Stimulated activated CD8-positive, alpha-beta memory T cell treated with anti-CD3 and anti-CD28 coated beads, Interleukin-12 subunit alpha, Interleukin-12 subunit beta, amount 100 ng/mL, for 4 hours (primary cell): ENCODE measurements around the gene GET4.
"Not testable (repeated sequence)": the region's sequence is repeated elsewhere in the genome, so short reads cannot be mapped to it uniquely, and the experiment has no call there.

Experiments
- DNase-seq: peaks from one replicate; pipeline ENCODE4 v3.0.0-alpha.2; 2020; ENCODE audit warnings: low read depth

Gene GET4

DNA sequence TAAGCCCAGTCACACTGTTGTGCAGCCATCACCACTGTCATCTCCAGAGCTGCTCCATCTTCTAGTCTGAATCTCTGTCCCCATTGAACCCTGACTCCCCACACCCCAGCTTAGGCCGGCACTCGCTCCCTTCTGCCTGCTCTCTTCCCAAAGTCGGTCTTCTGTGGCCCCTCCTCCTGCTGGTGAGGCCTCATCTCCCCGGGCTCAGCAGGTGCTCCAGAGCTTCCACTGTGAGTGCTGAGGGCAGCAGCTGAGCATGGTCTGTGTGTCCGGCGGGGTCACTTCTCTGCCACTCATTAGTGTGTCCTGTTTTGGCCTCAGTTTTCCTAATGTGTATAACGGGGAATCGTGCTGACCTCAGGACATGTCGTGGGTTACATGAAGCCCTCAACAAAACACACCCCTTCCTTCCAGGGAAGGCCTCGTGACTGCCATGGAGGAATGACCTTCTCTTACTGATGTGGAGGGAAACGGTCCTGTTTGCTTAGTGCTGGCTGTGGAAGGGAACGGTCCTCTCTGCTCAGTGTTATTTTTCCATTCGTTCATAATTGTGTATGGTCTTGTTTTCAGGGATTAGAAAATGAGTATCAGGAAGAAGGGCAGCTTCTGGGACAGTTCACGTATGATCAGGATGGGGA, 4.3 kb upstream of the GET4 start:
- DNase-seq: no peak

DNA sequence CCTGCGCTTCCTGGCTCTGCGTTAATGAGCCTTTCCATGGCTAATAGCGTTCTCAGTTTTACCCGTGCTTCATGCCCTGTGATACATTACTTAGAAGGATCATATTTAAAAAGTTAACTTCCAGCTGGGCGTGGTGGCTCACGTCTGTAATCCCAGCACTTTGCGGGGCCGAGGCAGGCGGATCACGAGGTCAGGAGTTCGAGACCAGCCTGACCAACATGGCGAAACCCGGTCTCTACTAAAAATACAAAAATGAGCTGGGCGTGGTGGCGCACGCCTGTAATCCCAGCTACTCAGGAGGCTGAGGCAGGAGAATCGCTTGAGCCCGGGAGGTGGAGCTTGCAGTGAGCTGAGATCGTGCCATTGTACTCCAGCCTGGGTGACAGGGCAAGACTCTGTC, 3.7 kb upstream of the GET4 start:
- DNase-seq: not testable (repeated sequence)

DNA sequence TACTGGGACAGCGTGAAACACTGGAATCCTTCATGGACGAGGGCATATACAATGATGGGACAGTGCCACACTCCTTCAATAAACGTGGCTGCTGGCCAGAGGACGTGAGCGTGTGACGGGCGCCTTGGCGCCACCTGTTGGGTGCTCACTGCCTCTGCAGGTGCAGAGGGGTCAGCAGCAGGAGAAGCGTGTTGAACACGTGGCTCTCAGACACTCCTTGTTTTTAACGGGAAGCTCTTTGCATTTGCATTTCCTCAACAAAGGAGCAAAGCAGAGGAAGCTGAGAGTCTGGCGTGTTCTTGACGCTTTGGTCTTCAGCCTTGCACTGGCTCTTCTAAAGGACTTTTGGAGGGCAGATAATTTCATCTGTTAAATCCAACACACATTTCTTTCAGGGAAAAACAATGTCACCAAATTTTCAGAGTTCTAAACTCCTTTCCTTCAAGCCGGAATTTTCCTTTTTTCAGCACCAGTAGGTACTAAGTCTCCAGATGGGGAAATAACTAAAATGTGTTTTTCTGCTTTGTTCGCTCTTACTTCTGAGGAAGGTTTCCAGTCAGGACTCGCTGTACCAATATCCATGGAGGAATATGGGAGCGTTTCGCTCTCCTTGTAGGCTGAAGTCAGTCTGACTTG, 2.9 kb upstream of the GET4 start:
- peak; percentile 50 for DNase-seq

DNA sequence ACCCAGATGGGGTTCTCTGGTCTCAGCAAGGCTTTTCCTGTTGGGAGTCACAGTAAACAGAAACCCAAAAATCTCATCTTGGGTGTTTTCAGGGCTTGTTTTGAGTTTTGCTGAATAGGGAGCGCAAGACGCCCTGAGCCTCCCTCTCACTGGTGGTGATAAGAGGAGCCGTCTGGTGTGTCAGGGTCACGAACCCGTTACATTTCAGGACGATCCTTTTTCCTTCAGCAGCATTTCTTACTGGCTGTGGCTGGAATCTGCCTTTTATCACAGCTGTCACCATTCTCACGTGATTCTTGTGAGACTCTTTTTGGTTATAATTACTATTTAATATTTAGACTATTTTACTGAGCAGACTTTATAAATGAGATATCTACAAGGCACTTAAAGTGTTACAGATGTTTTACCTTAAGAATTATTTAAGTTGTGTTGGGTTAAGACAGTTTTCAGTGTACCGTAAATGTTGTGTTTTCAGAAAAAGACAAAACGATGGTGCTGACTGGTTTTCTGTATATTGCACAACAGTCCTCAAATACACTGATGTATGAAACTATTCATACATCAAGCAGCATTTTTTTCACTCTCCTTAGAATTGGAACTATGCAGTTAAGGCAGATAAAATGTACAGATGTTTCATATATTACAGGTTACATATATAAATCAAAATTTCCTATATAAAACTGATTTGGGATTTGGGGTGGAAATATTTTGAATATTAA, 2.2 kb upstream of the GET4 start:
- DNase-seq: no peak

DNA sequence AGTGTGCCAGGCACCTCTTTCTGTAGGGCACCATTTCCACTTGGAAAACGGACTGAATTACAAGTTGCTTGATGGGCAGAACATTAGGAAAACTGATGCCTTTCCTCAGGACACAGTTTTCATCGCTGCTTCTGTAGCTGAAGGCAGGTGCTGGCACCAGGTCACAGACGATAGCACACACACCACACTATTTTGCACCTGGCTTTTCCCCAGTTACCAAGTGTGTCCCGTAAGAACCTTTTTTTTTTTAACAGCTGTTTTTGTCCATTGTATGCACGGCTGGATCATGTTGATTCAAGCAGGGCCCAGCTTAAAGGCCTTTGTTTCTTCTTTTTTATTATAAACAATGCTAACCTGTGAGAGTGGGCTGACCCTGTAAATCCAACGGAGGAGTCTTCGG, 1.3 kb upstream of the GET4 start:
- DNase-seq: no peak

DNA sequence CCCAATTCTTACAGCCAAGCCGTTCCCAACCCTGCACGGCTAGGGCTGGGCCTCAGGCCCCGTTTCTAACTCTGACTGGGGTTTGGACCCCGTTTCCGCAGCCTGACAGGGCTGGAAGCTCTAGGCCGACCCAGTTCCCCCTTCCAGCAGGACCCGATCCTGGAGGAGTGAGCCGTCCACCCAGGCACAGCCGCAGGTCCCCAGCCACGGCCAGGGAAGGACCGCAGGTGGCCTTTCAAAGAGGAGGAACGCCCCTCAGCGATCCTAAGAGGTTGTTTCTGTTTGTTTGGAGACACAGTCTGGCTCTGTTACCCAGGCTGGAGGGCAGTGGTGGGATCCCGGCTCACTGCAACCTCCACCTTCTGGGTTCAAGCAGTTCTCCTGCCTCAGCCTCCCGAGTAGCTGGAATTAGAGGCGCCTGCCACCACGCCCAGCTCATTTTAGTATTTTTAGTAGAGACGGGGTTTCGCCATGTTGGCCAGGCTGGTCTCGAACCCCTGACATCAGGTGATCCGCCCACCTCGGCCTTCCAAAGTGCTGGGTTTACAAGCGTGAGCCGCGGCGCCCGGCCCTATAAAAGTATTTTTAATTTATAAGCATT, 778 bp upstream of the GET4 start:
- DNase-seq: no peak

DNA sequence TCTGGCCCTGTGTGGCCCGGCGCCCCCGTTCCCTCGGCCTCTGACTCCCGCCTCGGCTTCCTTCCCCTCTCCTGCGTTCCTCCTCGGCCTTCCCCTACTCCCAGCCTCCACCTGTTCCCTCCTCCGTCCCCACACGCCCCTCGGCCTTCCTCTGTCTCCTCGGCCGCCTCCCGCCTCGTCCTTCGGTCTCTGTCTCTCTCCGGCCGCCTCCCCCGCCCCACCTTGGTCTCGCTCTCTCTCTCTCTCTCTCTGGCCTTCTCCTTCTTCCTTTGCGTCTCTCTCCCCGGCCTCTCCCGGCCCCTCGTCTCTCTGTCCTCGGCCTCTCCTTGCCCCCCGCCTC, 588 bp downstream of the GET4 start:
- DNase-seq: no peak

DNA sequence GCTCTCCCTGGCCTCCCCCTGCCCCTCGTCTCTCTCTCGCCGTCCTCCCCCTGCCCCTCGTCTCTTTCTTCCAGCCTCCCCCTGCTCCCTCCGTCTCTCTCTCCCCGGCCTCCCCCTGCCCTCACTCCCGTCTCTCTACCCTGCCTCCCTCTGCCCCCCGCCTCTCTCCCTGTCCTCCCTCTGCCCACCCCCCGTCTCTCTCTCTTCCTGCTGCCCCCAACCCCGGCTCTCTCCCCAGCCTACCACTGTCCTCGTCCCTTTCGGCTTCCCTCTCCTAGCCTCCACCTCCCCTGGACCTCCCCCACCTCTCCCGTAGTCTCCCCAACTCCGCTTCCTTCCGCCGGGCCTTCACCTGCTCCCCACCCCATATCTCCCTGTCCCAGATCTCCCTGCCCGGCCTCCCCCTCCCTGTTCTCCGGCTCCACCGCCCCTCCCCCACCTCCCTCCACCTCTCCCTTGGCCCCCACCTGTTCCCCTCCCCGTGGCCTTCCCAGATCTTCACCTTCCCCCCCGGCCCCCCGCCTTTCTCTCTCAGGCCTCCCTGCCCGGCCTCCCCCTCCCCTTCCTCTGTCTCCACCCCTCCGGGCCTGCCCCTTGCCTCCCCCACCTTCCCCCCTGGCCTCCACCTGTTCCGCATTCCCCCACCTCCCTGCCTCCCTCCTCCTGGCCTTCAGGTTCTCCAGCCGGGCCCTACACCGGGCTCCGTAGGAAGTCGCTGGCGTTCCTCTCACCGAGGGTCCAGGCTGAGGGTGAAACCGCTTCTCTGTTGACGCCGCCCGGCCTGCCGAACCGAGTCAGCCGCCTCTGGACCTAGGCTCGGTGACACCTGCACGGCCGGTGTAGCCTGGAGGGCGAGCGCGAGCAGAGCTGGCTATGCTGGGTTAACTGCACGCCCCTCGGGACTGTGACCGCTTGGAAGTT, 1.2 kb downstream of the GET4 start:
- no peak for DNase-seq

DNA sequence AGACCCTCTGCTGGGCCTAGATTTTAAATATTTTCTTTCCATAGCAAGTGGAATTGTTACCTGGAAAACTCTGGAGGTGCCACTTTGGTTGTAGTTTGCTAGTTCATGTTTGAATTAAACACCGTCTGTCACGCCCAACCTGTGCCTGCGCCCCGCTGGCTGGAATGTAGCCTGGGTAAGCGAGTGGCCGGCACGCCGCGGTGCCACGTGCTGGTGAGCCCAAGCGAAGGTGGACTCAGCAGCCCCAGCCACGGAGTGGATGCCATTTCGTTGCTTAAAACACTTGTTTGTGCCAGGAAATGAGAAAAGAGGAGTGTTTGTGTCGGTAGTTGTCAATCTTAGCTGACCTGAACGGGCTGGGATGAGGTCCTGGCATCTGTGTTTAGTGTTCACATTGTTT, 2.7 kb downstream of the GET4 start:
- no peak for DNase-seq

DNA sequence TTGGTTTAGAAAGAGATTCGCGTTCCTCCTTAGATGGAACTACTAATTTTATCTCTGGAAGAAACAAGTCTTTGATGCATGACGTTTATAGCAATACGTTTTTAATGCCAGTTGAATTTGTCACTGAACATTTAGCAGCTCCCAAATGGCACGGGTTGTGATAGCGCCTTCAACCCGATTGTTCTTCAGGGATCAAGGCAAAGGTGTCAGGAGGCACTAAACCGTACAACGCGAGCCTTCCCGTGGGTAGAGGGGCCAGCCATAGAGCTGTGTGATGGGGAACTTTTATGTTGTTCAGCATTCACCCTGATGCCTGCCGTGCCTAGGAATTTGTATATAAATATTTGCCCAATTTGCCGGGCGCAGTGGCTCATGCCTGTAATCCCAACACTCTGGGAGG, 3.4 kb downstream of the GET4 start:
- no peak for DNase-seq

DNA sequence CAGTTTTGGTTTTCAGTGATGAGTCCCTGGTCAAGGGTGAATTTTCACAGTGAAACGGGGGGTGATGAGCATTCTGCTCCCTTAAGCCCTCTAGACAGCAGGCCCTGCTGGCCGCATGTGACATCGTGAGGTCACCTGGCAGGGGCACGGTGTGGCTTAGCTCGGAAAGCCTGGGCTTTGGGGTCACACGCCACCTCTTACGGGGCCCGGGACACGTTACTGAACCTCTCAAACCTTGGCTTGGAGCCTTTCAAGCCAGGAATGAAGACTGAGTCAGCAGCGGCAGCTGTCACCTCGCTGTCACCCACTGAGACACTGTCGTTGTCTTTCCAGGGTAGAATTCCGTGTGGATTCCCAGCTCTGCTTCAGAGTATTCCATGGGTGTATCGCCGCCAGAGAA, 4.1 kb downstream of the GET4 start:
- no peak for DNase-seq

DNA sequence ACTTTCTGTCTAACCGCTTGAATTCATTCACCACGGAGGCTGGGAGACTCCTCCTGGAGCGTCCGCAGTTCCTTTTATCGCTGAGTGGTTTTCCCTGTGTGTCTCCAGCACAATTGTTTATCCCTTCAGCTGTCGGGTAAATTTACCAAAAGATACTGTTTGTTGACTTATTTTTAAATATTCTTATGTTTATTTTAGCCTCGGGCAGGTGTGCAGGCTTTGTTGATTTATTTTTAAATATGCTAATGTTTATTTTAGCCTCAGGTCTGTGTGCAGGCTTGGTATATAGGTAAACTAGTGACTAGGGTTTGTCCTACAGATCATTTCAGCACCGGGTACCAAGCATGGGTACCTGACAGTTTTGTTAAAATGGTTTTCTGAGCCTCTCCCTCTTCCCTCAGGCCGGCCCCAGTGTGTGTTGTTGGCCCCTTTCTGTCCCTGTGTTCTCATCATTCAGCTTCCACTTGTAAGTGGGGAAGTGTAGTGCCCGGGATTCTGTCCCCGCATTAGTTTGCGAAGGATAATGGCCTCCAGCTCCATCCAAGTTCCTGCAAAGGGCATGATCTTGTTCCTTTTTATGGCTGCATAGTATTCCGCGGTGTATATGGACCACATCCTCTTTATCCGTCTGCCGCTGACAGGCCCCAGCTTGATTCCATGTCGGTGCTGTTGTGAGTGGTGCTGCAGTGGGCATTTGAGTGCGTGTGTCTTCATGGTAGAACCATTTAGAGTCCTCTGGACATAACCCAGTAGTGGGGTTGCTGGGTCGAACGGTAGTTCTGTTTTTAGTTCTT, 5.3 kb downstream of the GET4 start:
- no peak for DNase-seq

DNA sequence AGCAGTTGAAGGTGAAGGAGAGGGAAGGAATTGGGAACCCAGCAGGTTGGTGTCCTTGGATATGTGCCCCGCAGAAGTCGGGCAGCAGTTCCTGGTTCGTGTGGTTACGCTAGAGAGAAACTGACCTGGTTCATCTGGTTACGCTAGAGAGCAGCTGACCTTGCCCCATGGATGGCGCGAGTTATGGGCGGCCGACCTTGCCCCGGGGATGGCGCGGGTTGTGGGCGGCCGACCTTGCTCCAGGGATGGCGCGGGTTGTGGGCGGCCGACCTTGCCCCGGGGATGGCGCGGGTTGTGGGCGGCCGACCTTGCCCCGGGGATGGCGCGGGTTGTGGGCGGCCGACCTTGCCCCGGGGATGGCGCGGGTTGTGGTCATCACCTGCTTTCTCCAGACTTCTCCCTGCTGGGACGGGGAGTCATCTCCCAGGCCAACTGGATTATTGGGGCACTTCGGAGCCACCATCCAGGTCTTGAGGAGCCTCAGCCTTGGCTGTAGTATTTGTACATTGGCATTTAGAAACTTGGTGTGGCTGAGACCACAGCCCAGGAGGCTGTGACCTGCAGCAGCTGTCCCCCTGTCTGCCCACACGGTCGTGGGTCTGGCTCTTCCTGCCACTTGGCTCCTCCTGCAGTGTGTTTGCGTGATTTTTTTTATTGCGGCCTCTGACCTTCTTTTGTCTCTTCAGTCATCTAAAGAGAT, 6.1 kb downstream of the GET4 start:
- no peak for DNase-seq

DNA sequence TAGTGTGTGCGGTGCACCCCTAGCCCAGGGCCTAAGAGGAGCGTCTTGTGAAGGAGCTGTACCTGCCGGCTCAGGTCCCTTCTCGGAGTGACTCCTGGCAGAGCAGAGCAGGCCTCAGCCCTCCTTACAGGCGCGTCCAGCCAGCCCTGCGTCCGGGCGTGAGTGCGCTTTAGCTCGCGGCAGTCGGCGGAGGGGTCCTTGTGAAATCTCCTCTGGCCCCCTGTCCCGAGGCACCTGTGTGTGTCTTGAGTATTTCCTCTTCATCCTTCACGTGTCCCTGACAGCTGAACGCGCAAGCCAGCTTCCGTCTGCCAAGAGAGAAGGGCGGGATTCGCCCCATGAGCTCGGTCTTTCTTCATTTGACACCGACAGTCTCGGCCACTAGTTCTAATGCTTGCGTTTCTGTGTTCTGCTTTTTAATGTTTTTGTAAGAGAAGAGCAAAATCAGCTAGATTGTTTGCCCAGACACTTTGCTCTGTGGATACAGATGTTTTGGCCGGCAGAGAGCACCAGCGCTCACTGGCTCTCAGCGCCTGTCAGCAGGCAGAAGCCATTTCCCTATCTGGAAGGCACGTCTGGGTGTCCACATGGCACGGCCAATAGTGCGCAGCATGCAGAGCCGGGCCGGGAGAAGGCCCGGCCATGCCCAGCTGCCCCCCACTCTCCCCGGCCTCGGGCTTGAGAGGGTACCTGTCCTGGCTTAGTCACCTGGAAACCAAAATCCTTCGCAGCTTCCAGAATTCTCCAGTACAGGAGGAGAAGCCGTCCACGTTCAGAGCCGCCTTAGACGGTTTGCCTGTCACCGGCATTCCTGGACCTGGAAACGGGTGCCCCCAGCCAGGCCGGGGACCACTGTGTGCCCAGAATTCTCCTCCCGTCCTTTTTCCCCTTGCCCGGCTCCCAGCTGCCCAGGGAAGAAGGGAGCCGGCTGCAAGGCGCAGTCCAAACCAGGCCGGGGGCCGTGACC, 7.0 kb downstream of the GET4 start:
- no peak for DNase-seq

DNA sequence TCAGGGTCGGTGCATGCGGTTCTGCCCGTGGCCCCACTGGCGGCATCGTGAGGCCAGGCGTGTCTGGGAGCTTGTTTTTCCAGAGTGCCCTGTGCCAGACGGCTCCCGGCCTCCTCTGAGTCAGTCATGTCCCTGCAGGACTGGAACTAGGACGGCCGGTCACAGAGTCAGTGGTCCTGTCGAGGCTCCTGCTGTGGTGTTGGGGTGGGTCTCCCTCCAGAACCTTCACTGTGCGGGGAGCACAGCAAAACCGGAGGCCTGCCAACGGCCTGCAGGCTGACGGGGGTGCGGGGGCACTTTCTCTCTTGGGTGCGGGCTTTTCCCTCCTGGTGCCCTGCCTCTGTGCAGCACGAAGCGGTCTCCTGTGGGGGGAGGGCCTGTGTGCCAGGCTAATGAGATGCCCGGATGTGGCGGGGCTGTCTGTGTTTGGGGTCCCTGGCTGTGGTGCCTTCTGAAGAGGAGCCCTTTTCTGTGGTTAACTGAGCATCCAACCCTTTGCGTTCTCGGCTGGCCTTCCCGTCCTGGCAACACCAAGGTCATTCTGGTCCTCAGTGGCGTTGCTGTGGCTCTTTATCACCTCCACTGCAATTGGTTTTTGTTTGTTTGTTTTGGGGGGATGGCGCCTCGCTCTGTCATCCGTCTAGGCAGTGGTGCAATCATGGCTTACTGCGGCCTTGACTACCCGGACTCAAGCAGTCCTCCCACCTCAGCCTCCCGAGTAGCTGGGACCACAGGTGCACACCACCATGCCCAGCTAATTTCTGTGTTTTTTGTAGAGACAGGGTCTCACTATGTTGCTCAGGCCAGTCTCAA, 8.0 kb downstream of the GET4 start:
- no peak for DNase-seq

DNA sequence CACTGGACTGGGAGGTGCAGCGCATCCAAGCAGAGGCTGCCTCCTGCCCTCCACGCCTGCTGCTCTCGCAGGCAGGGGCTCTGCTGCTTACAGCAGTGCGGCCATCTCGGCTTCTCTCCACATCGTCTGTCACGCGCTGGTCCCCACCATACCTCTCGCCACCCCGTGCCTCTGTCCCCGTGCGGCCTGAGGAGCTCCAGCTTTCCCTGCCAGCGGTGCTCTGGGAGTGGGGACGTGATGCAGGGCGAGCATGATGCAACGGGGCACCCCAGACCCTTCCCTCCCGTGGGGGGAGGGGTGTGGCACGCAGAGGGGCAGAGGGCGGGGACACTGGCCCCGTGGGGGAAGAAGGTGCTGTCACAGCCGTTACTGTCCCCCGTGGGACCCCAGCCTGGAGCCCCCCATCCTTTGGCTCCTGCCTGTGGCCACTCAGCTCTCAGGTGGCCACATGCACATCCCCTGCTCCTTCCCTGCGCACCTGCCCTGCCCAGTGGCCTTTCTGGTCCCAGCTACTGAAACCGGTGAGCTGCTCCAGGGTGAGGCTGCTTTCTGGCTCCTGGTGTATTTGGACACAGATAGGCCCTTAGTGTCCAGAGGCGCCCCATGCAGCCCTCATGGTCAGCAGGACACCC, 9.0 kb downstream of the GET4 start:
- no peak for DNase-seq

DNA sequence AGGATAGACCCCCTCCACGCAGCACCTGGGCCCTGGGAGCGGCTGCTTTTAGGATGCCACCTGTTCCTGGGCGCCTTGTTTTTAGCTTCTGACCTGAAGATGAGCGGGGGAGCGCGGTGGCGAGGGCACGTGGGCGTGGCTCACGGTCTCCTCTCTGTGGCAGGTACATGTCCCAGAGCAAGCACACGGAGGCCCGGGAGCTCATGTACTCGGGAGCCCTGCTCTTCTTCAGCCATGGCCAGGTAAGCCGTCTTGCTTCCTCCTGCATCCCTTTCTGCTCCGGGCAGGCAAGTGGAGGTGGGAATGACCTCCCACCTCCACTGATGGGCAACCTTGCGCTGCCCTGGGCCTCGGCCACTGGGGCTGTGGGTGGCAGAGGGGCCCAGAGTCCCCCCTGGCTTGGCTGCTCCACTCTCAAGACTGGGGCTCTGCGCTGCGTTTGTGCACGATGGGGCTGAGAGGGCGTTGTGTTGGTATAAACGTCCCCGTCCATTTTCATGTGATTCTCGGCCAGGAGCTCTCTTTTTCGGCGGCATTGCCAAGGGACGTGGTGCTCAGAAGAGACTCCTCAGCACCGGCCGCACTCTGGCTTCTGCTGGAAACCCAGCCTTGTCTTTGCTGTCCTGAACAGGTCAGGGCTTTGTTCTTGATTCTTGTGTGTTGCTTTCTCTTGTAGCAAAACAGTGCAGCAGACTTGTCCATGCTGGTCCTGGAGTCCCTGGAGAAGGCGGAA, 9.7 kb downstream of the GET4 start:
- no peak for DNase-seq
